PFSK-1 (cell line): ENCODE measurements around the gene NEU1.

Source experiments
- POLR2AphosphoS5 ChIP-seq: IDR thresholded peaks from 2 replicates; pipeline ENCODE4 v1.6.1; 2012; ENCODE audit warnings: low read depth, mild to moderate bottlenecking, control low read depth, low read length, moderate library complexity
- TF ChIP-seq, protein P1 (sequence below), 2 experiments: IDR thresholded peaks; 2 replicates each; pipeline versions ENCODE4 v1.6.1 to v1.8.0; 2011 to 2012; ENCODE audit warnings: low read depth in 2 of 2, low read length in 2 of 2, control low read depth in 1 of 2, inconsistent platforms in 1 of 2, mild to moderate bottlenecking in 1 of 2, moderate library complexity in 1 of 2; ENCODE audit not compliant: insufficient read depth in 1 of 2

DNA sequence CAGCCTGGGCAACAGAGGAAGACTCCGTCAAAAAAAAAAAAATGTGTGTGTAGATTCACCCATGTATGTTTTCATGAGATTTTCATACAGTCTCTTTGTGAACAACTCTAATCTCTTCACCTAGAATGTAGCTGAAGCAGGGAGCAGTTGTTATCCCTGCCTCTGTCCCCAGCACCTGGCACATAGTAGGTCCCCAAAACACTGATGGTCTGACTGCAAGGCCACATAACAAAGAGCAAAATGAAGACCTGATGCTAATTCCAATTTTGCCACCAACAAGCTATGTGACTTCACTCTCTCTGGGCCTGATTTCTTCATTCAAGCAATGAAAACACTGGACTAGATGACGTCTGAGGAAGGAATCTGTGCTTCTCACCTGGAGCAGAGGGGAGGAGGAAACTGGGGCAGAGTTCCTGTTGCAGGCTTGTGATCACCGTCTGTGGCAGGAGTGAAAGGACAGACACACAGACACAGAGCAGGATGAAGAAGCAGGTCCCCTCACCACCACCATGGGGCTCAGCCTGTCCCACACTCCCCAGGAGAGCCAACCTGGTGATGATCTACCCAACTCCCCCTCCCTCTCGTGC is 11.6 kb upstream of the NEU1 start:
- TF ChIP-seq POLR2AphosphoS5, result no peak
- TF ChIP-seq, protein P1, sequence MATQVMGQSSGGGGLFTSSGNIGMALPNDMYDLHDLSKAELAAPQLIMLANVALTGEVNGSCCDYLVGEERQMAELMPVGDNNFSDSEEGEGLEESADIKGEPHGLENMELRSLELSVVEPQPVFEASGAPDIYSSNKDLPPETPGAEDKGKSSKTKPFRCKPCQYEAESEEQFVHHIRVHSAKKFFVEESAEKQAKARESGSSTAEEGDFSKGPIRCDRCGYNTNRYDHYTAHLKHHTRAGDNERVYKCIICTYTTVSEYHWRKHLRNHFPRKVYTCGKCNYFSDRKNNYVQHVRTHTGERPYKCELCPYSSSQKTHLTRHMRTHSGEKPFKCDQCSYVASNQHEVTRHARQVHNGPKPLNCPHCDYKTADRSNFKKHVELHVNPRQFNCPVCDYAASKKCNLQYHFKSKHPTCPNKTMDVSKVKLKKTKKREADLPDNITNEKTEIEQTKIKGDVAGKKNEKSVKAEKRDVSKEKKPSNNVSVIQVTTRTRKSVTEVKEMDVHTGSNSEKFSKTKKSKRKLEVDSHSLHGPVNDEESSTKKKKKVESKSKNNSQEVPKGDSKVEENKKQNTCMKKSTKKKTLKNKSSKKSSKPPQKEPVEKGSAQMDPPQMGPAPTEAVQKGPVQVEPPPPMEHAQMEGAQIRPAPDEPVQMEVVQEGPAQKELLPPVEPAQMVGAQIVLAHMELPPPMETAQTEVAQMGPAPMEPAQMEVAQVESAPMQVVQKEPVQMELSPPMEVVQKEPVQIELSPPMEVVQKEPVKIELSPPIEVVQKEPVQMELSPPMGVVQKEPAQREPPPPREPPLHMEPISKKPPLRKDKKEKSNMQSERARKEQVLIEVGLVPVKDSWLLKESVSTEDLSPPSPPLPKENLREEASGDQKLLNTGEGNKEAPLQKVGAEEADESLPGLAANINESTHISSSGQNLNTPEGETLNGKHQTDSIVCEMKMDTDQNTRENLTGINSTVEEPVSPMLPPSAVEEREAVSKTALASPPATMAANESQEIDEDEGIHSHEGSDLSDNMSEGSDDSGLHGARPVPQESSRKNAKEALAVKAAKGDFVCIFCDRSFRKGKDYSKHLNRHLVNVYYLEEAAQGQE (IDR thresholded peaks at IDR 0.05; ENCODE audit: insufficient read depth in 1 of 2, low read depth in 2 of 2, low read length in 2 of 2), result no peak
